Esophagus muscularis mucosa (tissue), 4 donors: Measurements from ENCODE around the gene APP.

Source experiments
- CTCF ChIP-seq, 3 experiments: fragments of 200-600 bp in 2 of 3; fragments of 450-650 bp in 1 of 3; sonication (generic) in 2 of 3; IDR thresholded peaks; one replicate each; pipeline ENCODE4 v1.5.1; 2017 to 2019; ENCODE audit warnings: antibody characterized with exemption in 3 of 3, mild to moderate bottlenecking in 2 of 3, moderate library complexity in 1 of 3
- EP300 ChIP-seq: sonication (generic); formaldehyde crosslinking; IDR thresholded peaks from one replicate; pipeline ENCODE4 v1.6.1; 2017; ENCODE audit warnings: antibody characterized with exemption
- POLR2A ChIP-seq: fragments of 450-650 bp; IDR thresholded peaks from one replicate; pipeline ENCODE4 v1.6.1; 2017; ENCODE audit warnings: antibody characterized with exemption, moderate library complexity, mild to moderate bottlenecking, low read depth
- POLR2AphosphoS5 ChIP-seq, 2 donors: sonication (generic); formaldehyde crosslinking; IDR thresholded peaks; one replicate each; pipeline ENCODE4 v1.6.1; 2017; ENCODE audit warnings: antibody characterized with exemption in 2 of 2

DNA sequence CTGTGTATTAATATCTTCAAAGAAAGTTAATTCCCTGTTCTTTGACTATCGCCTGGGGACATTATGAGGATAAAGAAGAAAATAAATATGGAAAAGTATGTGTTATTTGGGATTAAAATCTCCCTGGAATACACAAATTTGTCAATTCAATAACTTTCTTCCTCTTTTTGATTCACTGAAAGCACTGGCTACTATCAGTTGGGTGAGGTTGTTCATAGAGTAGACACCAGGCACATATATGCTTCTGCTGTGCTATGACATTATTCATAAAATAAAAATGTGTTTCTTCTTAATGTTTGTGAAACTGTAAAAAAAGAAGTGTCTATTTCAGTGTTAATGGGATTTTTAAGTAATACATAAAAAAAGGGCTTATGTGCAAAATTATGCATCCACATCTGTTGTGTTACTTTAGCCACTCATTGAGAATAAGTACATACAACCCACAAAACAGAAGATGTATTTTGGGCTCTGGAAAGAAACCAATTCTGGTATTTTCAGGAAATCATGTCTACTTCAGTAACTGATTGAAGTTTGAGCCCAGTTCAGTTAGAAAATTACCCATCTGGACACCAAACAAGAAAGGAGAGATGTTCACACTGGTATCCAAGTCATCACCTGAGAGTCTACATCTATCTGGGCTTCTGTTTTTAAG, 266.4 kb downstream of the APP start:
- no peak for TF ChIP-seq CTCF (IDR thresholded peaks at IDR 0.05)
- no peak for TF ChIP-seq POLR2AphosphoS5 (IDR thresholded peaks at IDR 0.05)
- TF ChIP-seq EP300: no peak
- no peak for TF ChIP-seq POLR2A
